ENCODE data around the gene MNAT1. TPM values are rescaled to one million over a fixed set of nuclear protein-coding genes. Genes with fewer than 3 reads are reported as not detected.

The MNAT1 gene
- polyA plus RNA-seq, 1 of the 3 experiments (the other 2 are of a cell fraction): 38.9 TPM

GRCh38 chr14:60971271-60971670, 236.7 kb downstream of the MNAT1 start:
- no peak for DNase-seq
- H4K20me1 ChIP-seq (ENCODE audit: insufficient read depth): no peaks in the 10 kb centered on the region
- no peak overlapping the region for H2AFZ ChIP-seq (ENCODE audit: low read depth)
- H3K79me2 ChIP-seq (ENCODE audit: insufficient read depth): peaks cover 3% of the 10 kb centered on the region; the same call in 1 of the 2 replicates
- no peaks in the 10 kb centered on the region for H3K27me3 ChIP-seq (ENCODE audit: insufficient read depth)
- H3F3A ChIP-seq (replicated peaks; ENCODE audit: insufficient read depth): peaks cover 7% of the 10 kb centered on the region
- no peak for TF ChIP-seq TCF12 (IDR thresholded peaks at IDR 0.05)
- TF ChIP-seq PBX3 (IDR thresholded peaks at IDR 0.05): no peak
- TF ChIP-seq RXRA (IDR thresholded peaks at IDR 0.05; ENCODE audit: borderline replicate concordance, low read depth): no peak
- no peak for TF ChIP-seq FOSL2 (IDR thresholded peaks at IDR 0.05; ENCODE audit: borderline replicate concordance, low read depth)
- no peak for TF ChIP-seq CTCF (IDR thresholded peaks at IDR 0.05)
- TF ChIP-seq YY1 (IDR thresholded peaks at IDR 0.05; ENCODE audit: low read depth): no peak
- no peak for TF ChIP-seq JUND (IDR thresholded peaks at IDR 0.05)
- TF ChIP-seq FOXM1 (IDR thresholded peaks at IDR 0.05; ENCODE audit: low read depth): no peak
- no peak for TF ChIP-seq NRF1 (IDR thresholded peaks at IDR 0.05; ENCODE audit: low read depth, low read length)
- no peak for TF ChIP-seq ZBTB33 (IDR thresholded peaks at IDR 0.05; ENCODE audit: borderline replicate concordance, low read depth)
- no peak for TF ChIP-seq MAX (IDR thresholded peaks at IDR 0.05; ENCODE audit: low read depth)
- TF ChIP-seq RAD21 (IDR thresholded peaks at IDR 0.05; ENCODE audit: low read length): no peak
- no peak for TF ChIP-seq POLR2AphosphoS5 (IDR thresholded peaks at IDR 0.05; ENCODE audit: low read depth, low read length)
- no peak for TF ChIP-seq NFIC (IDR thresholded peaks at IDR 0.05; ENCODE audit: borderline replicate concordance)
- TF ChIP-seq EZH2phosphoT487 (IDR thresholded peaks at IDR 0.05; ENCODE audit: borderline replicate concordance, low read depth): no peak
- no peak for TF ChIP-seq SMC3 (IDR thresholded peaks at IDR 0.05; ENCODE audit: low read depth, low read length)
- TF ChIP-seq SIN3A (IDR thresholded peaks at IDR 0.05; ENCODE audit: borderline replicate concordance, low read depth, low read length): no peak
- TF ChIP-seq TAF1 (IDR thresholded peaks at IDR 0.05; ENCODE audit: borderline replicate concordance, low read depth, low read length): no peak
- no peak for TF ChIP-seq GABPA (IDR thresholded peaks at IDR 0.05; ENCODE audit: low read depth)
- POLR2A ChIA-PET: no interaction called here
- no peak overlapping the region for H3K27ac ChIP-seq (ENCODE audit: low read depth in 2 of 2, low read length in 1 of 2)
- 50% methylated on average over 2 of the region's 2 CpGs for WGBS (ENCODE audit: low lambda C conversion rate)
- H3K9ac ChIP-seq: no peak overlapping the region
- H3K4me3 ChIP-seq (ENCODE audit: low read depth in 2 of 2, low read length in 1 of 2): no peak overlapping the region
- H3K4me1 ChIP-seq (ENCODE audit: control insufficient read depth in 1 of 2, insufficient read depth in 2 of 2, low read depth in 1 of 2, low read length in 1 of 2): peaks cover 0 to 4% of the 10 kb centered on the region in 2 experiments; a peak in 2 of 4 replicates
- no peaks in the 10 kb centered on the region for H3K9me3 ChIP-seq
- H3K4me2 ChIP-seq: no peak overlapping the region
- peaks cover 31 to 32% of the 10 kb centered on the region in 2 experiments for H3K36me3 ChIP-seq (replicated peaks in 1 of 2; ENCODE audit: control insufficient read depth in 1 of 2, insufficient read depth in 2 of 2, low read length in 1 of 2)
- no peaks in the 10 kb centered on the region for H3K9me2 ChIP-seq
- CTCF ChIA-PET: interaction anchor here (0.7 kb wide), 1 partner anchor 9 kb away, joined by 3 read pairs; no protein-coding TSS in a partner anchor
